HL-60 (cell line): ENCODE results near the gene CCDC179.

Experiments used
- POLR2AphosphoS5 ChIP-seq: IDR thresholded peaks from 2 replicates; pipeline ENCODE4 v1.6.1; 2012; ENCODE audit warnings: low read depth
- TF ChIP-seq, protein P1 (sequence below): IDR thresholded peaks from one replicate; pipeline ENCODE4 v1.5.1; 2011; ENCODE audit warnings: low read length, control low read depth, inconsistent platforms; ENCODE audit not compliant: insufficient read depth

DNA sequence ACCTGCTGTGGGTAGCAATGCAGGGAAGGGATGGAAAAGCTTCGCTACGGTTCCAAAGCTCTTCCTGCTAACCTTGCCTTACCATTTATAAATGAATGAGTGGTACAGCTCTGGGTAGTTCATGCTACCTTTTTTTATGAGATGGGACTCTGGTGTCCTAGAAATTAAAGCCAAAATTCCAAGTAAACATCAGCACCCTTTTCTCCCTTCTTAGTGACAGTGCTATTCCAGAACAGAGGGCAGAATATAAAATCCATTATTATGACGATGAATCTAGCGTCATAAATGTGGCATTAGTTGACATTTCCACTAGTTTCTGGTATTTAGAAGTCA lies 30.2 kb downstream of the CCDC179 start:
- TF ChIP-seq POLR2AphosphoS5, result no peak
- TF ChIP-seq, protein P1, sequence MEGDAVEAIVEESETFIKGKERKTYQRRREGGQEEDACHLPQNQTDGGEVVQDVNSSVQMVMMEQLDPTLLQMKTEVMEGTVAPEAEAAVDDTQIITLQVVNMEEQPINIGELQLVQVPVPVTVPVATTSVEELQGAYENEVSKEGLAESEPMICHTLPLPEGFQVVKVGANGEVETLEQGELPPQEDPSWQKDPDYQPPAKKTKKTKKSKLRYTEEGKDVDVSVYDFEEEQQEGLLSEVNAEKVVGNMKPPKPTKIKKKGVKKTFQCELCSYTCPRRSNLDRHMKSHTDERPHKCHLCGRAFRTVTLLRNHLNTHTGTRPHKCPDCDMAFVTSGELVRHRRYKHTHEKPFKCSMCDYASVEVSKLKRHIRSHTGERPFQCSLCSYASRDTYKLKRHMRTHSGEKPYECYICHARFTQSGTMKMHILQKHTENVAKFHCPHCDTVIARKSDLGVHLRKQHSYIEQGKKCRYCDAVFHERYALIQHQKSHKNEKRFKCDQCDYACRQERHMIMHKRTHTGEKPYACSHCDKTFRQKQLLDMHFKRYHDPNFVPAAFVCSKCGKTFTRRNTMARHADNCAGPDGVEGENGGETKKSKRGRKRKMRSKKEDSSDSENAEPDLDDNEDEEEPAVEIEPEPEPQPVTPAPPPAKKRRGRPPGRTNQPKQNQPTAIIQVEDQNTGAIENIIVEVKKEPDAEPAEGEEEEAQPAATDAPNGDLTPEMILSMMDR, result no peak
